Liver (tissue), 9 donors: ENCODE data around the gene CYSRT1. TPM values are rescaled to one million over a fixed set of nuclear protein-coding genes. Genes with fewer than 3 reads are reported as not detected.

Experiments
- DNase-seq: peaks from one replicate; pipeline ENCODE4 v3.0.0-alpha.2; 2017; ENCODE audit warnings: low spot score
- H3K27ac ChIP-seq, 2 donors: one replicate each; pipeline ENCODE4 v1.7.0; 2013; ENCODE audit warnings: inconsistent platforms in 2 of 2, low read length in 2 of 2, control low read depth in 1 of 2, low read depth in 1 of 2, mild to moderate bottlenecking in 1 of 2
- H3K27me3 ChIP-seq, 4 donors: one replicate each; pipeline versions ENCODE4 v1.6.1 to v1.7.0; 2013; ENCODE audit warnings: low read length in 3 of 4, inconsistent platforms in 1 of 4, mild to moderate bottlenecking in 1 of 4, moderate library complexity in 1 of 4; ENCODE audit not compliant: control insufficient read depth in 4 of 4, insufficient read depth in 4 of 4
- H3K36me3 ChIP-seq, 4 donors: one replicate each; pipeline versions ENCODE4 v1.6.1 to v1.7.0; 2013; ENCODE audit warnings: low read length in 3 of 4, mild to moderate bottlenecking in 3 of 4, low read depth in 1 of 4, moderate library complexity in 1 of 4; ENCODE audit not compliant: control insufficient read depth in 4 of 4, insufficient read depth in 3 of 4
- H3K4me1 ChIP-seq, 4 donors: one replicate each; pipeline versions ENCODE4 v1.6.1 to v1.7.0; 2013; ENCODE audit warnings: low read length in 3 of 4, mild to moderate bottlenecking in 3 of 4, moderate library complexity in 1 of 4; ENCODE audit not compliant: control insufficient read depth in 4 of 4, insufficient read depth in 4 of 4
- H3K4me3 ChIP-seq, 3 donors: one replicate each; pipeline versions ENCODE4 v1.6.1 to v1.7.0; 2013; ENCODE audit warnings: low read length in 3 of 3, control low read depth in 1 of 3, low read depth in 1 of 3, mild to moderate bottlenecking in 1 of 3
- H3K9ac ChIP-seq, 2 donors: one replicate each; pipeline ENCODE4 v1.7.0; 2013; ENCODE audit warnings: low read length in 2 of 2, mild to moderate bottlenecking in 2 of 2, moderate library complexity in 2 of 2, control low read depth in 1 of 2, low read depth in 1 of 2
- H3K9me3 ChIP-seq, 4 donors: one replicate each; pipeline versions ENCODE4 v1.6.1 to v1.7.0; 2013; ENCODE audit warnings: low read length in 3 of 4; ENCODE audit not compliant: control insufficient read depth in 4 of 4
- ATF3 ChIP-seq: IDR thresholded peaks from 2 replicates; pipeline ENCODE4 v1.6.1; 2016; ENCODE audit warnings: antibody characterized with exemption
- EGR1 ChIP-seq, 2 donors: IDR thresholded peaks; 2 replicates each; pipeline ENCODE4 v1.6.1; 2016 to 2018; ENCODE audit warnings: antibody characterized with exemption in 2 of 2, low read depth in 2 of 2
- HNF4A ChIP-seq, 2 donors: conservative IDR thresholded peaks; 2 replicates each; pipeline ENCODE4 v1.6.1; 2016; ENCODE audit warnings: antibody characterized with exemption in 2 of 2, mild to moderate bottlenecking in 2 of 2
- MAX ChIP-seq: IDR thresholded peaks from 2 replicates; pipeline ENCODE4 v1.6.1; 2016; ENCODE audit warnings: antibody characterized with exemption
- RAD21 ChIP-seq, 2 donors: IDR thresholded peaks; 2 replicates each; pipeline ENCODE4 v1.6.1; 2016; ENCODE audit warnings: antibody characterized with exemption in 2 of 2, mild to moderate bottlenecking in 2 of 2
- RXRA ChIP-seq, 2 donors: IDR thresholded peaks; 2 replicates each; pipeline ENCODE4 v1.6.1; 2017 to 2018; ENCODE audit warnings: antibody characterized with exemption in 2 of 2, mild to moderate bottlenecking in 1 of 2
- SP1 ChIP-seq: IDR thresholded peaks from 2 replicates; pipeline ENCODE4 v1.6.1; 2018; ENCODE audit warnings: antibody characterized with exemption, mild to moderate bottlenecking
- TAF1 ChIP-seq: conservative IDR thresholded peaks from 2 replicates; pipeline ENCODE4 v1.6.1; 2016; ENCODE audit warnings: antibody characterized with exemption, mild to moderate bottlenecking
- ZBTB33 ChIP-seq: IDR thresholded peaks from 2 replicates; pipeline ENCODE4 v1.6.1; 2016; ENCODE audit warnings: antibody characterized with exemption
- WGBS: extraction: QIAGEN DNeasy Blood & Tissue Kit; methylation state at CpG from one replicate; pipeline ENCODE4 v1.1.7; 2013; 5-methylcytosine and 5-hydroxymethylcytosine counted together
- polyA plus RNA-seq, 2 donors: library from polyadenylated mRNA; stranded (reverse) in 1 of 2; unstranded in 1 of 2; fragments of 200-250 nt in 1 of 2; fragments of >200 nt in 1 of 2; fragmentation: Nextera tagmentation in 1 of 2; extraction: Ambion mirVana in 1 of 2; gene quantifications; one replicate each; pipeline versions ENCODE4 v1.2.1 to v1.2.3, GENCODE V29; 2013 to 2015
- total RNA-seq, 2 donors: library from RNA; depleted of rRNA; stranded (reverse); fragments of >200 nt; gene quantifications; one replicate each; pipeline ENCODE4 v1.2.3, GENCODE V29; 2014
- TF ChIP-seq, protein P1 (sequence below): IDR thresholded peaks from 2 replicates; pipeline ENCODE4 v1.6.1; 2016; ENCODE audit warnings: antibody characterized with exemption, mild to moderate bottlenecking
- donor health status: healthy.
- donor health status: healthy.
- donor health status: healthy.
- donor health status: healthy.
- donor health status: healthy.

The CYSRT1 gene
- total and polyA plus RNA-seq, 4 donors: 0.14 to 0.50 (median 0.20) TPM

- DNase-seq: no peak
- Histone ChIP-seq H3K9me3 (no peaks in the 10 kb centered on the region), H3K9ac (no peak within 1 kb of the TSS), H3K27ac (no peak within 1 kb of the TSS), H3K36me3 (no peaks in the 10 kb centered on the region), H3K27me3 (no peaks in the 10 kb centered on the region), H3K4me3 (no peak within 1 kb of the TSS), H3K4me1 (peaks cover 2 to 28% (median 15%) of the 10 kb centered on the region in 4 donors)
- WGBS: 88% methylated on average over 4 of the region's 4 CpGs
- TF ChIP-seq, protein P1, sequence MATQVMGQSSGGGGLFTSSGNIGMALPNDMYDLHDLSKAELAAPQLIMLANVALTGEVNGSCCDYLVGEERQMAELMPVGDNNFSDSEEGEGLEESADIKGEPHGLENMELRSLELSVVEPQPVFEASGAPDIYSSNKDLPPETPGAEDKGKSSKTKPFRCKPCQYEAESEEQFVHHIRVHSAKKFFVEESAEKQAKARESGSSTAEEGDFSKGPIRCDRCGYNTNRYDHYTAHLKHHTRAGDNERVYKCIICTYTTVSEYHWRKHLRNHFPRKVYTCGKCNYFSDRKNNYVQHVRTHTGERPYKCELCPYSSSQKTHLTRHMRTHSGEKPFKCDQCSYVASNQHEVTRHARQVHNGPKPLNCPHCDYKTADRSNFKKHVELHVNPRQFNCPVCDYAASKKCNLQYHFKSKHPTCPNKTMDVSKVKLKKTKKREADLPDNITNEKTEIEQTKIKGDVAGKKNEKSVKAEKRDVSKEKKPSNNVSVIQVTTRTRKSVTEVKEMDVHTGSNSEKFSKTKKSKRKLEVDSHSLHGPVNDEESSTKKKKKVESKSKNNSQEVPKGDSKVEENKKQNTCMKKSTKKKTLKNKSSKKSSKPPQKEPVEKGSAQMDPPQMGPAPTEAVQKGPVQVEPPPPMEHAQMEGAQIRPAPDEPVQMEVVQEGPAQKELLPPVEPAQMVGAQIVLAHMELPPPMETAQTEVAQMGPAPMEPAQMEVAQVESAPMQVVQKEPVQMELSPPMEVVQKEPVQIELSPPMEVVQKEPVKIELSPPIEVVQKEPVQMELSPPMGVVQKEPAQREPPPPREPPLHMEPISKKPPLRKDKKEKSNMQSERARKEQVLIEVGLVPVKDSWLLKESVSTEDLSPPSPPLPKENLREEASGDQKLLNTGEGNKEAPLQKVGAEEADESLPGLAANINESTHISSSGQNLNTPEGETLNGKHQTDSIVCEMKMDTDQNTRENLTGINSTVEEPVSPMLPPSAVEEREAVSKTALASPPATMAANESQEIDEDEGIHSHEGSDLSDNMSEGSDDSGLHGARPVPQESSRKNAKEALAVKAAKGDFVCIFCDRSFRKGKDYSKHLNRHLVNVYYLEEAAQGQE: no peak
- TF ChIP-seq HNF4A (conservative IDR thresholded peaks at IDR 0.05): no peak
- no peak for TF ChIP-seq ZBTB33
- TF ChIP-seq RAD21 (IDR thresholded peaks at IDR 0.05): no peak
- no peak for TF ChIP-seq MAX
- no peak for TF ChIP-seq SP1
- TF ChIP-seq RXRA (IDR thresholded peaks at IDR 0.05): no peak
Measured at GRCh38 chr9:137251194-137251461, 26.2 kb downstream of the CYSRT1 start, which contains the start of gene STPG3. TSS of gene STPG3 (plus strand) at chr9:137251286. CDS start at chr9:137251287, 1 bp downstream.

- no peak for TF ChIP-seq EGR1 (IDR thresholded peaks at IDR 0.05; ENCODE audit: low read depth in 2 of 2)
- TF ChIP-seq TAF1: no peak
- TF ChIP-seq ATF3: no peak
- no peak for TF ChIP-seq HNF4A (conservative IDR thresholded peaks at IDR 0.05)
- WGBS: 93% methylated on average over 22 of the region's 22 CpGs
- Histone ChIP-seq H3K9me3 (no peaks in the 10 kb centered on the region), H3K9ac (no peak overlapping the region), H3K27me3 (no peaks in the 10 kb centered on the region), H3K27ac (no peak overlapping the region), H3K4me1 (peaks cover 8 to 34% (median 20%) of the 10 kb centered on the region in 4 donors), H3K4me3 (no peak overlapping the region), H3K36me3 (no peaks in the 10 kb centered on the region)
- DNase-seq: no peak
Measured at GRCh38 chr9:137251490-137252268, 26.7 kb downstream of the CYSRT1 start.
